Heart right ventricle (tissue), 16 donors: Measurements from ENCODE around the gene KMT2B. TPM values are rescaled to one million over a fixed set of nuclear protein-coding genes. Genes with fewer than 3 reads are reported as not detected.
A peak's percentile ranks its signal among the peaks of the same experiment; 100 is the strongest.

Source experiments
- ATAC-seq, 8 donors: fragments of 200-7000 bp; cut with Tn5 transposase; one replicate each; pipeline ENCODE4 v1.9.1; 2020; ENCODE audit warnings: mild to moderate bottlenecking in 8 of 8, moderate library complexity in 8 of 8, moderate number of reproducible peaks in 1 of 8
- DNase-seq, 2 donors: peaks; one replicate each; pipeline ENCODE4 v3.0.0-alpha.2; 2020
- H3K27ac ChIP-seq, 10 donors: fragments of 200-600 bp; sonication (generic) in 2 of 10; one replicate each; pipeline versions ENCODE4 v1.5.0 to v1.8.0; 2020 to 2022; ENCODE audit warnings: mild to moderate bottlenecking in 3 of 10
- H3K27me3 ChIP-seq, 7 donors: fragments of 200-600 bp; one replicate each; pipeline ENCODE4 v1.8.0; 2021 to 2022; ENCODE audit warnings: mild to moderate bottlenecking in 2 of 7
- H3K36me3 ChIP-seq, 9 donors: fragments of 200-600 bp; sonication (generic) in 1 of 9; one replicate each; pipeline versions ENCODE4 v1.5.0 to v1.8.0; 2020 to 2022; ENCODE audit warnings: mild to moderate bottlenecking in 2 of 9
- H3K4me1 ChIP-seq, 9 donors: fragments of 200-600 bp; sonication (generic) in 1 of 9; one replicate each; pipeline versions ENCODE4 v1.5.0 to v1.8.0; 2020 to 2022; ENCODE audit warnings: mild to moderate bottlenecking in 4 of 9
- H3K4me3 ChIP-seq, 10 donors: fragments of 200-600 bp; sonication (generic) in 2 of 10; one replicate each; pipeline versions ENCODE4 v1.5.0 to v1.8.0; 2020 to 2022; ENCODE audit warnings: mild to moderate bottlenecking in 7 of 10, moderate library complexity in 2 of 10
- H3K9me3 ChIP-seq, 11 donors: fragments of 200-600 bp in 10 of 11; sonication (generic) in 2 of 11; one replicate each; pipeline versions ENCODE4 v1.5.0 to v1.8.0; 2013 to 2022; ENCODE audit warnings: mild to moderate bottlenecking in 2 of 11, control low read depth in 1 of 11, moderate library complexity in 1 of 11
- WGBS, 2 donors: extraction: QIAGEN DNeasy Blood & Tissue Kit; methylation state at CpG; one replicate each; pipeline ENCODE4 v1.1.7; 2013; ENCODE audit warnings: inconsistent platforms in 1 of 2; 5-methylcytosine and 5-hydroxymethylcytosine counted together
- intact Hi-C, 10 donors: fragments of 100-400 bp; cut with DNase I; formaldehyde crosslinking; loops; one replicate each; pipeline versions ENCODE4 v1.11.1 to v1.14.2; 2022
- polyA plus RNA-seq, 2 donors: library from polyadenylated mRNA; stranded (reverse); fragments of 200-250 nt; gene quantifications; one replicate each; pipeline ENCODE4 v1.2.3, GENCODE V29; 2013
- total RNA-seq, 10 donors: library from RNA; stranded (reverse); fragmentation: NEBNext Ultra II Directional in 3 of 10; extraction: Animal tissue kit (Norgen Biotek cat#: 25700) in 3 of 10; gene quantifications; one replicate each; pipeline versions ENCODE4 v1.2.1 to v1.2.4, GENCODE V29; 2021 to 2023
- TF ChIP-seq, protein P1 (sequence below), 9 donors: fragments of 200-600 bp; sonication (generic) in 2 of 9; IDR thresholded peaks; one replicate each; pipeline versions ENCODE4 v1.5.0 to v1.8.0; 2021 to 2022; ENCODE audit warnings: antibody characterized with exemption in 9 of 9, mild to moderate bottlenecking in 5 of 9, moderate library complexity in 1 of 9
- donor health status: Arrhythmogenic right ventricular cardiomyopathy.
- donor health status: ischemic (EF 13 %, LVEDD 7.1; RV severe dilation, severe dysfunction).
- donor health status: healthy with polysubstance abuse.
- donor health status: DM: no; HTN: yes; CAD: no.
- donor health status: DM: no; HTN: no; CAD: no.
- donor health status: ischemic (EF 25% LVEDD 6.9; RV normal size, moderate dysfunction).
- donor health status: ischemic (EF 25% LVEDD 5.7; RV mildly dilated, moderate dysfunction).
- donor health status: healthy.
- donor health status: DM: yes; HTN: yes; CAD: no.
- donor health status: Ischemic cardiomyopathy.
- donor health status: ischemic (EF 35%, LVEDD 5.7; RV mildly dilated, moderate dysfunction).
- donor health status: nonischemic (EF 11% LVEDD 7.7; RV severe dilation, severe dysfunction).
- donor health status: DM: yes; HTN: yes; CAD: no.
- donor health status: PGD.
- donor health status: ischemic (EF 29% LVEDD 5.4; RV normal size, mild dysfunction).
- donor health status: nonischemic (EF 23%, LVEDD 6.1; RV moderate dilation, normal function).

Gene KMT2B
- total and polyA plus RNA-seq, 12 donors, result 10.8 to 28.7 (median 14.8) TPM

DNA sequence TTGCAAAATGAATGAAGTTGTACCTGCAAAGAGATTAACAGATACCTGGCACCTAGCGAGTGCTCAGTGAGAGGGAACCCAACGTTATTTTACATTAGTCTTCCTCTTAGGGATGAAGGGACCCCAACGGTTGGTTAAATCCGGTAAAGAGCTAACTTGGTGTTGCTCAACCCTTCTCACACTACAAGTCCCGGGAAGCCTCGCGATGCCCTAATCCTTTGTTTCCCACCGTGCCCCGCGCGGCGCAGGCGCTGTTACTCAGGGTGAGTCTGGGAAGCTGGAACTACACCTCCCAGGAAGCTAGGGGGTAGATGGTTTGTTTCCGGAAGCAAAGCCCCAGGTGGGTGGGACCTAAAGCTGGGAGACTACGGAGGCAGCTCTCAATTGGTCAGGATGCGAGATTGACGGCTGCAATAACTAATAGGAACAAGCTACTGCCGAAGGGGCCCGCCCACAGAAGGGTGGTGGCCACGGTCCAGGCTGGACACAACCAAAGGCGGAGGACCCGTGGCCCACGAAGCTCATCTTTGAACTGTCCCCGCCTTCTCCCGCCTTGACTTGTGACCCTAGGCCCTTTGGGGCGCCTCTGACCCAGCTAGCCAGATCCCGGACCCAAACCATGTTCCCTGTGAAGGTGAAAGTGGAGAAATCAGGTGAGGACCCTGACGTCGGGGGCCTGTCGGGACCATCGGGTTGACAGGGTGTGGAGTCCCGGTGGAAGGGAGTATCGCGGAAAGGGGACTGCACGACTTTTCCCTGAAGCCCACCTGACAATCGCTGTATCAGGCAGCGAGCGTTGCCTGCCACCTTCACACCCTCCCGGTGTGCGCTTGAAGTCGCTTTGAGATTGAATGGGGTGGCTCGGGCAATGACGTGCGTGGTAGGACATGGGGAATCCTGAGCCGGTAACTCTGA is 30.6 kb downstream of the KMT2B start, which contains the start of gene LIN37:
TSS of gene LIN37 (plus strand) at position 471 of the 915 bp plus-strand sequence. CDS start at position 620, 149 bp downstream.
- peak within 1 kb of the TSS; percentile 67 to 97 (median 88) for H3K4me3 ChIP-seq
- H3K27me3 ChIP-seq, result no peaks in the 10 kb centered on the region
- TF ChIP-seq, protein P1, sequence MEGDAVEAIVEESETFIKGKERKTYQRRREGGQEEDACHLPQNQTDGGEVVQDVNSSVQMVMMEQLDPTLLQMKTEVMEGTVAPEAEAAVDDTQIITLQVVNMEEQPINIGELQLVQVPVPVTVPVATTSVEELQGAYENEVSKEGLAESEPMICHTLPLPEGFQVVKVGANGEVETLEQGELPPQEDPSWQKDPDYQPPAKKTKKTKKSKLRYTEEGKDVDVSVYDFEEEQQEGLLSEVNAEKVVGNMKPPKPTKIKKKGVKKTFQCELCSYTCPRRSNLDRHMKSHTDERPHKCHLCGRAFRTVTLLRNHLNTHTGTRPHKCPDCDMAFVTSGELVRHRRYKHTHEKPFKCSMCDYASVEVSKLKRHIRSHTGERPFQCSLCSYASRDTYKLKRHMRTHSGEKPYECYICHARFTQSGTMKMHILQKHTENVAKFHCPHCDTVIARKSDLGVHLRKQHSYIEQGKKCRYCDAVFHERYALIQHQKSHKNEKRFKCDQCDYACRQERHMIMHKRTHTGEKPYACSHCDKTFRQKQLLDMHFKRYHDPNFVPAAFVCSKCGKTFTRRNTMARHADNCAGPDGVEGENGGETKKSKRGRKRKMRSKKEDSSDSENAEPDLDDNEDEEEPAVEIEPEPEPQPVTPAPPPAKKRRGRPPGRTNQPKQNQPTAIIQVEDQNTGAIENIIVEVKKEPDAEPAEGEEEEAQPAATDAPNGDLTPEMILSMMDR (IDR thresholded peaks at IDR 0.05), result peak in 6 of 9 donors; percentile 5 to 38 (median 21)
- 0 to 1% methylated on average over 45 of the region's 45 CpGs for WGBS, 2 donors
- peaks cover 7 to 63% (median 44%) of the 10 kb centered on the region in 9 donors for H3K4me1 ChIP-seq
- ATAC-seq (peak; percentile 79 to 90 (median 87)), DNase-seq (peak; percentile 98 to 99)
- H3K9me3 ChIP-seq, result no peaks in the 10 kb centered on the region
- H3K36me3 ChIP-seq, result peaks cover 0 to 29% (median 7%) of the 10 kb centered on the region in 9 donors
- intact Hi-C loops, result loop anchor here in 4 of 10 donors (1.0 to 10.0 kb wide), 4 partner anchors 9 to 186 kb away; partner anchors contain the start of genes LRFN3 (in 2 of the 4) and HSPB6 (in 1 of the 4)
- peak within 1 kb of the TSS; percentile 54 to 93 (median 84) for H3K27ac ChIP-seq

DNA sequence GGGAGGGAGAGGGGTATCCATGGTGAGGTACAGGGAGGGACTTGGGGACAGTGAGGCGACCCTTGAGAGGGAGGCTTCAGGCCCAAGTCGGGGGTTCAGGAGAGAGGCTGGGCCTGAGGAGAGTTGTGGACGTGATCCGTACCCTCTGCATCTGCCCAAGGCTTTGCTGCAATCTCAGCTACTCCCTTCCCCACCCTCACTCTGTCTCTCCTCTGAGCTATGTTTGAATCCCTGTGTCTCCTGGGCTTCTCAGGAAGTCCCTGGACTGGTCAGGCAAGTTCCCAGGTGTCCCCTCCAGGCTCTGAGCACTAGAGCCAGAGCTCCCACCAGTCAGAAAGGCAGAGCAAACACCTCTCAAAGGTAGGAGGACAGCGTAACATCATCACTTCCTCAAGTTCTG is 32.4 kb downstream of the KMT2B start:
- intact Hi-C loops, result loop anchor here in 1 of 10 donors (5.0 kb wide), 1 partner anchor 33 kb away; the partner anchor contains the start of gene KMT2B
- Histone ChIP-seq H3K27me3 (peaks cover 0 to under 1% (median 0%) of the 10 kb centered on the region in 7 donors), H3K27ac (no peak overlapping the region), H3K4me1 (peaks cover 7 to 60% (median 37%) of the 10 kb centered on the region in 9 donors), H3K36me3 (peaks cover 0 to 35% (median 18%) of the 10 kb centered on the region in 9 donors), H3K4me3 (no peak overlapping the region), H3K9me3 (no peaks in the 10 kb centered on the region)
- no peak for DNase-seq
- TF ChIP-seq, protein P1 (IDR thresholded peaks at IDR 0.05), result no peak
- no peak for ATAC-seq
- 91 to 95% methylated on average over 5 of the region's 5 CpGs for WGBS, 2 donors

DNA sequence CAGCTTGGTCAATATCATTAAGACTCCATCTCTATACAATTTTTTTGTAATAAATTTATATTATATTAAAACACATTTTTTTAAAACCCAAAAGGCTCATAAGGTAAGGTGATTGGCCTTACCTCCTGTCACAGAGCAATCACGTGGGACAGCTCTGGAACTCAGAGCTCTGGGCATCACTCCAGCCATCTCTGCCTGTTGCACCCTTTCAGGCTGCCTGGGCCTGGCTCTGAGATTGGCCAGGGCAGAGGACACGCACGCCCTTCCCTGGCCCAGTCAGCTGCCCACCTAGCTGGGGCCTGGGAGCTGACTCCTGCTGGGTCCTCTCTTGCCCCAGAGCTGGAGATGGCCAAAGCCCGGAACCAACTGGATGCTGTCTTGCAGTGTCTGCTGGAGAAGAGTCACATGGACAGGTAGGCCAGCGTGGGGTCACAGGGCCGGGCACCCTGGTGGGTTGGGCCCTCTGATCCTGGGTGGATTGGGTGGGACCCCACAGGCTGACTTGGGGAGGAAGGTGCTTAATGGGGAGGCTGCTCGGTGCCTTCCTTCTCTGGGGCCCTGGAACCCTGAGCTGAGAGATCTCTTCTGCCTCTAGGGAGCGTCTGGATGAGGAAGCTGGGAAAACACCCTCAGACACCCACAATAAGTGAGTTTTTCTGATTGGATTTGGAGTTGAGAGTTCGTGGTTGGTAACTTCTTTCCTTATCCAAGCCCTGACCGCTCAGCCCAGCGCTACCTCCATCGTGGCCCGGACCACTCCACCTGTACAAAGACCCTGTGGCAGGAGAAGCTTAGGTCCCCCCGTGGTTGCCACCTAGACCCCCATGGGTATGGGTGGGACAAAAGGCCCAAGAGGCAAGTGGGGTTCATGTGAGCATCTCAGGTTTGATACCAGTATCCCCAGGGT is 34.3 kb downstream of the KMT2B start:
- H3K27me3 ChIP-seq, result peaks cover 0 to 15% (median 0%) of the 10 kb centered on the region in 7 donors
- H3K4me3 ChIP-seq, result no peak overlapping the region
- H3K4me1 ChIP-seq, result peaks cover 11 to 66% (median 41%) of the 10 kb centered on the region in 9 donors
- TF ChIP-seq, protein P1 (IDR thresholded peaks at IDR 0.05), result no peak
- ATAC-seq (peak in 1 of 8 donors; percentile 5), DNase-seq (no peak)
- intact Hi-C loops, result loop anchor here in 1 of 10 donors (5.0 kb wide), 1 partner anchor 35 kb away; the partner anchor contains the start of gene KMT2B
- H3K9me3 ChIP-seq, result no peaks in the 10 kb centered on the region
- H3K36me3 ChIP-seq, result peaks cover 0 to 32% (median 18%) of the 10 kb centered on the region in 9 donors
- peak overlapping the region in 4 of 10 donors; percentile 24 to 99 (median 30) for H3K27ac ChIP-seq
- WGBS, 2 donors, result 86 to 87% methylated on average over 14 of the region's 14 CpGs
